ENCODE data around the gene PA2G4.

DNA sequence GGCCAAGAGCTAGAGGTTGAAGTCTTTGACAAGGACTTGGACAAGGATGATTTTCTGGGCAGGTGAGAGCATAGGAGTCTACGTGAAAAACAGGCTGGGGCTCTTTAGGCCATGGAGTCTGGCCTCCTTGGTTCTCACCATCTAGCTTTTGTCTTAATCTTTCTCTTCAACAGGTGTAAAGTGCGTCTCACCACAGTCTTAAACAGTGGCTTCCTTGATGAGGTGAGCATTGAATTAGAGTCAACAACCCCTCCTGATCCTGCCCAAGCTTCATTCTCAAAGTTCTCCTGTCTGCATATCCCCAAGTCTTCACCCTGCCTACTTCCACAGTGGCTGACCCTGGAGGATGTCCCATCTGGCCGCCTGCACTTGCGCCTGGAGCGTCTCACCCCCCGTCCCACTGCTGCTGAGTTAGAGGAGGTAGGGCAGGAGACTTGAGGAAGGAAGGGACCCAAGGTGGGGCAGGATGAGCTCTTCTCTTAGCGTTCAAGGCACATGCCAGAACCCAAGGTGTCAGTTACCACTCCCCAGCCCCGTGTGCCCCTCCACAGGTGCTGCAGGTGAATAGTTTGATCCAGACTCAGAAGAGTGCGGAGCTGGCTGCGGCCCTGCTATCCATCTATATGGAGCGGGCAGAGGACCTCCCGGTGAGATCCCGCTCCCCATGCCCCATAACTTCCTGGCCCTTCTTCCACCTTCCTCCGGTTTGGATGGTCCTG is 33.7 kb downstream of the PA2G4 start:
- TF ChIP-seq CTCF (IDR thresholded peaks at IDR 0.05), result no peak
- TF ChIP-seq POLR2A (IDR thresholded peaks at IDR 0.05), result no peak
- TF ChIP-seq POLR2AphosphoS5 (IDR thresholded peaks at IDR 0.05), result no peak

All from transverse colon (tissue), 4 donors.